NCI-H1417 (cell line): ENCODE measurements around the gene TIMP2.
A peak's percentile ranks its signal among the peaks of the same experiment; 100 is the strongest.
"Not testable (repeated sequence)": the region's sequence is repeated elsewhere in the genome, so short reads cannot be mapped to it uniquely, and the experiment has no call there.

Source experiments
- DNase-seq, 3 experiments: peaks; one replicate each; lab custom pipeline; 2025; lab: John Stamatoyannopoulos, UW

Gene TIMP2

GRCh38 chr17:78868391-78868790, 56.8 kb downstream of the TIMP2 start:
- DNase-seq: no peak

- not testable (repeated sequence) for DNase-seq
Observed at GRCh38 chr17:78867046-78867445, 58.1 kb downstream of the TIMP2 start.

- peak; percentile 38 to 78 (median 74) for DNase-seq
Observed at GRCh38 chr17:78865682-78866390, 59.4 kb downstream of the TIMP2 start.

- DNase-seq: no peak
Observed at GRCh38 chr17:78864117-78864516, 61.1 kb downstream of the TIMP2 start.

- no peak for DNase-seq
Observed at GRCh38 chr17:78862073-78863023, 62.8 kb downstream of the TIMP2 start.

GRCh38 chr17:78861229-78861628, 64.0 kb downstream of the TIMP2 start:
- no peak for DNase-seq

- DNase-seq: no peak
Observed at GRCh38 chr17:78859051-78859450, 66.1 kb downstream of the TIMP2 start.

GRCh38 chr17:78857266-78857665, 67.9 kb downstream of the TIMP2 start:
- no peak for DNase-seq

GRCh38 chr17:78855561-78856165, 69.5 kb downstream of the TIMP2 start:
- no peak for DNase-seq

GRCh38 chr17:78854508-78854907, 70.7 kb downstream of the TIMP2 start:
- DNase-seq: no peak

GRCh38 chr17:78853926-78854394, 71.2 kb downstream of the TIMP2 start:
- no peak for DNase-seq

- no peak for DNase-seq
Observed at GRCh38 chr17:78852709-78853121, 72.5 kb downstream of the TIMP2 start.

GRCh38 chr17:78849026-78849425, 76.2 kb downstream of the TIMP2 start:
- DNase-seq: no peak

GRCh38 chr17:78847052-78847451, 78.1 kb downstream of the TIMP2 start:
- DNase-seq: no peak

- DNase-seq: no peak
Observed at GRCh38 chr17:78844301-78845005, 80.7 kb downstream of the TIMP2 start.

GRCh38 chr17:78842881-78843565, 82.2 kb downstream of the TIMP2 start:
- peak; percentile 20 to 36 (median 31) for DNase-seq

GRCh38 chr17:78840780-78841611, 84.2 kb downstream of the TIMP2 start, which contains the start of gene USP36:
Gene USP36, minus strand, starts transcription at chr17:78840814. Its CDS starts 4,451 bp downstream, at chr17:78836363.
- peak; percentile 99 to 100 (median 99) for DNase-seq

GRCh38 chr17:78840530-78840779, 84.7 kb downstream of the TIMP2 start:
- DNase-seq: no peak

- peak; percentile 14 to 65 (median 61) for DNase-seq
Observed at GRCh38 chr17:78839762-78840529, 85.2 kb downstream of the TIMP2 start.
